Measurements from ENCODE around the gene GVQW3. TPM values are rescaled to one million over a fixed set of nuclear protein-coding genes. Genes with fewer than 3 reads are reported as not detected.

The GVQW3 gene
- total RNA-seq, 3 donors from 2014 or later, result 1.3 to 5.4 (median 3.9) TPM

- TF ChIP-seq POLR2AphosphoS5 (IDR thresholded peaks at IDR 0.05) (no peak), POLR2A (IDR thresholded peaks at IDR 0.05) (no peak), CTCF (IDR thresholded peaks at IDR 0.05) (no peak)
- H3K4me1 ChIP-seq, result no peaks in the 10 kb centered on the region
- H3K36me3 ChIP-seq, result no peaks in the 10 kb centered on the region
- H3K9me3 ChIP-seq, result no peaks in the 10 kb centered on the region
- H3K4me3 ChIP-seq, result no peak overlapping the region
- no peaks in the 10 kb centered on the region for H3K27me3 ChIP-seq
- no peak for DNase-seq (ENCODE audit: low spot score in 2 of 2)
- no peak overlapping the region for H3K27ac ChIP-seq
- intact Hi-C loops (cut with DNase I; ENCODE audit: low total_unique reads), result no loop called here
Measured at GRCh38 chr11:76369406-76369805, 11.7 kb upstream of the GVQW3 start.

DNA sequence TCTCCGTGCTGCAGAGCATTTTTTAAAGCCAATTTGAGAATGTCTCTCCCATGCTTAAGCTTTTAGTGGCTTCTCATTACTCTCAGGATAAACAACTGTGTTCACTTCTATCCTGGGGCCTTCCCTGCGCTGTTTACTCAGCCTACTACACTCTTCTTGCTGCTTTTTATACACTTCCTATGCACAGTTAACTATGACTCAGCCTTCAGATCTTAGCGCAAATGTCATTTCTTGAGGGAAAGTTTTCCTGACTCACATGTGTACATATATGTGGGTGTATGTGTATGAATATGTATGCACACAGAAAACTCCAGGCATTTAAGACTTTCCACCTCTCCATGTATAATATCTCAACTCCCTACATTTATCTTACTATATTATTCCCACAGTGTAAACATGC, 10.0 kb upstream of the GVQW3 start:
- Histone ChIP-seq H3K36me3 (no peaks in the 10 kb centered on the region), H3K27me3 (no peaks in the 10 kb centered on the region), H3K4me1 (no peaks in the 10 kb centered on the region), H3K4me3 (no peak overlapping the region), H3K27ac (no peak overlapping the region), H3K9me3 (no peaks in the 10 kb centered on the region)
- no peak for DNase-seq (ENCODE audit: low spot score in 2 of 2)
- TF ChIP-seq POLR2AphosphoS5 (IDR thresholded peaks at IDR 0.05) (no peak), CTCF (IDR thresholded peaks at IDR 0.05) (no peak), POLR2A (IDR thresholded peaks at IDR 0.05) (no peak)
- intact Hi-C loops (cut with DNase I; ENCODE audit: low total_unique reads), result no loop called here

GRCh38 chr11:76376746-76377558, 4.2 kb upstream of the GVQW3 start:
- no peaks in the 10 kb centered on the region for H3K9me3 ChIP-seq
- intact Hi-C loops (cut with DNase I; ENCODE audit: low total_unique reads), result no loop called here
- no peak for TF ChIP-seq POLR2A (IDR thresholded peaks at IDR 0.05)
- no peak for TF ChIP-seq POLR2AphosphoS5 (IDR thresholded peaks at IDR 0.05)
- TF ChIP-seq CTCF (IDR thresholded peaks at IDR 0.05), result no peak
- H3K27ac ChIP-seq, result no peak overlapping the region
- no peak for DNase-seq (ENCODE audit: low spot score in 2 of 2)
- no peaks in the 10 kb centered on the region for H3K27me3 ChIP-seq
- H3K4me1 ChIP-seq, result peaks cover 0 to 3% of the 10 kb centered on the region in 2 donors
- H3K4me3 ChIP-seq, result no peak overlapping the region
- no peaks in the 10 kb centered on the region for H3K36me3 ChIP-seq

DNA sequence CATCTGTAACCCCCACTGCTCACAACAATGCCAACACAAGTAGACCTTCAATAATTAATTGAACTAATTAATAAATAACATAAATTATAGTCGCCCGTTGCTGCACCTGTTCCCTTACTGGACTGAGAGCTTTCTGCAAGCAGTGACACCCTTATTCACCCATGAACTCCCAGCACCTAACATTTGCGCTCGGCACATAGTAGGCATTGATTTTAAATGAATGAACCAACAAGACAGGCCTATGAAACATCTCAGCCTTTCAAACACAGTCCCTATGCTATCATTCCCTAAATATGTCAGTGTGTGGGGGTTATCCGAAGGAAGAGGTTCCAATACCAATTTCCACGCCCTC, 1.3 kb upstream of the GVQW3 start:
- Histone ChIP-seq H3K27me3 (no peaks in the 10 kb centered on the region), H3K4me1 (peaks cover 0 to 3% of the 10 kb centered on the region in 2 donors), H3K36me3 (no peaks in the 10 kb centered on the region), H3K27ac (no peak overlapping the region), H3K9me3 (no peaks in the 10 kb centered on the region), H3K4me3 (peak overlapping the region; percentile 92 to 99 (median 98))
- DNase-seq (ENCODE audit: low spot score in 2 of 2), result no peak
- TF ChIP-seq POLR2AphosphoS5 (IDR thresholded peaks at IDR 0.05) (no peak), POLR2A (IDR thresholded peaks at IDR 0.05) (no peak), CTCF (IDR thresholded peaks at IDR 0.05) (no peak)
- intact Hi-C loops (cut with DNase I; ENCODE audit: low total_unique reads), result loop anchor here (2.0 kb wide), 1 partner anchor 65 kb away; the partner anchor contains the start of gene EMSY

DNA sequence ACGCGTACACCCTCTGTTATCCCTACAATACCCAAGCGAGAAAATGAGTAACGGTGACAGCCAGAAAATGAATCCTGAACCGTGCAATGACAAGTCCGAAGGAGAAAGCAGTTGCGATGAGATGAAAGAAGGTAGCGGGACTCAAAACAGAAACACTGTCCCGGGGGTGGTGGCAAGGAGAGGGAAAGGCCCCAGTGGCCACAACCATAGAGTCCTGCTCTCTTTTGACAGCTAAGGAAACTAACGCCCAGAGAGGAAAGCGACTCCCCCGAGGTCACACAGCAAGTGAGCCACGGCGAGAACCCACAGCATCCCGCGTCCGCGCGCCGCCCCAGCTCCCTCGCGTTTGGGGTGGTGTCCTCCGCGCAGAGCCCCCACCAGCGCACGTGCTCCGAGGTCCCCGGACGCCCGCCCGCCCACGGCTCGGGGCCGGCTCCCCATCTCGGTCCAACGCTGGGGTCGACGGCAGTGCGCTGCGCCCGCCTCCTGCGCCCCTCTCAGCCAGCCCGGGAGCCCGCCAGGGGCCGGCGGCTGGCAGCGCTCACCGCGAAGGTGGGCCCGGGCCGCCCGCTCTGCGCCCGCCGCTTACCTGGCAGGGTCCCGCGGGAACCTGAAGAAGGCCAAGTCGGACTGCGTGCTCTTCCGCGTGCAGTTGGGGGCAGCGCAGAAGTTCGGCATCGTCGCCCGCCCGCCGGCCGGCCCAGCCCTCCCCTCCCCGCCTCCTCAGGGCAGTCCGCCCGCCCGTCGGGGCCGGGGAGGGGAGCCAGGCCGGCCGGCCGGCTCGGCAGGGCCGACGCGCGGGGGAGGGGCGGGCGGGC, 755 bp upstream of the GVQW3 start:
- no peak for DNase-seq (ENCODE audit: low spot score in 2 of 2)
- Histone ChIP-seq H3K9me3 (no peaks in the 10 kb centered on the region), H3K36me3 (no peaks in the 10 kb centered on the region), H3K27ac (peak overlapping the region; percentile 82 to 86), H3K4me1 (peaks cover 0 to 3% of the 10 kb centered on the region in 2 donors), H3K4me3 (peak overlapping the region; percentile 92 to 99 (median 98)), H3K27me3 (no peaks in the 10 kb centered on the region)
- intact Hi-C loops (cut with DNase I; ENCODE audit: low total_unique reads), result loop anchor here (2.0 kb wide), 1 partner anchor 64 kb away; the partner anchor contains the start of gene EMSY
- no peak for TF ChIP-seq CTCF (IDR thresholded peaks at IDR 0.05)
- no peak for TF ChIP-seq POLR2A (IDR thresholded peaks at IDR 0.05)
- TF ChIP-seq POLR2AphosphoS5 (IDR thresholded peaks at IDR 0.05), result no peak
